ENCODE data around the gene PI4K2B. TPM values are rescaled to one million over a fixed set of nuclear protein-coding genes. Genes with fewer than 3 reads are reported as not detected.
A peak's percentile ranks its signal among the peaks of the same experiment; 100 is the strongest.

PI4K2B gene
- total RNA-seq, 1 experiment from 2014 or later, result 10.3 TPM

- no peak overlapping the region for H3K4me2 ChIP-seq (ENCODE audit: insufficient read depth, insufficient read length, low read length)
- no peaks in the 10 kb centered on the region for H3K9me3 ChIP-seq (ENCODE audit: control insufficient read depth, low read depth, low read length)
- H3K4ac ChIP-seq (ENCODE audit: low read depth, low read length), result no peak overlapping the region
- no peak overlapping the region for H3K27ac Mint-ChIP-seq
- no peak overlapping the region for H3K23ac ChIP-seq (ENCODE audit: insufficient read length, low read depth, low read length)
- H3T11ph ChIP-seq (ENCODE audit: low read length), result no peak overlapping the region
- H3K18ac ChIP-seq (ENCODE audit: insufficient read length, low read depth, low read length), result no peak overlapping the region
- H3K14ac ChIP-seq (ENCODE audit: insufficient read depth, low read length), result no peak overlapping the region
- H2BK120ac ChIP-seq (ENCODE audit: low read depth, low read length, poor library complexity, severe bottlenecking), result no peak overlapping the region
- H3K4me1 ChIP-seq (ENCODE audit: insufficient read depth, low read length), result no peaks in the 10 kb centered on the region
- no peak overlapping the region for H2AFZ ChIP-seq (ENCODE audit: low read length)
- no peak overlapping the region for H3K56ac ChIP-seq (ENCODE audit: insufficient read length, low read depth, low read length)
- H3K27me3 Mint-ChIP-seq (ENCODE audit: low read depth), result no peaks in the 10 kb centered on the region
- no peak overlapping the region for H2BK15ac ChIP-seq (ENCODE audit: low read depth, low read length)
- no CpG with 5 or more reads among the region's 10 CpGs for WGBS (ENCODE audit: extremely low coverage, insufficient read length, low lambda C conversion rate)
- H3K9ac ChIP-seq (ENCODE audit: extremely low read depth, insufficient read length, low read length), result no peak overlapping the region
- no peak overlapping the region for H4K91ac ChIP-seq (ENCODE audit: insufficient read length, low read depth, low read length)
- no peak overlapping the region for H2BK5ac ChIP-seq (ENCODE audit: insufficient read length, low read length)
- H3K36me3 Mint-ChIP-seq (ENCODE audit: insufficient read depth in 1 of 3, low read depth in 3 of 3), result peaks cover 12 to 28% (median 23%) of the 10 kb centered on the region in 3 experiments
- H2BK20ac ChIP-seq (ENCODE audit: low read depth, low read length, poor library complexity, severe bottlenecking), result no peak overlapping the region
- H3K27me3 ChIP-seq (ENCODE audit: insufficient read depth, low read length), result no peaks in the 10 kb centered on the region
- H4K8ac ChIP-seq (replicated peaks; ENCODE audit: insufficient read length, low read depth, low read length), result no peak overlapping the region
- H3K79me1 ChIP-seq (ENCODE audit: insufficient read depth, low read depth, low read length, poor library complexity, severe bottlenecking), result no peaks in the 10 kb centered on the region
- H3K79me2 ChIP-seq (ENCODE audit: insufficient read depth, low read length), result peaks cover 3% of the 10 kb centered on the region; the same call in 1 of the 2 replicates
- no peak overlapping the region for H3K4me3 Mint-ChIP-seq
- H3K23me2 ChIP-seq (ENCODE audit: insufficient read length, low read depth, low read length, poor library complexity, severe bottlenecking), result no peaks in the 10 kb centered on the region
- no peak overlapping the region for H3K27ac ChIP-seq (ENCODE audit: insufficient read length, low read depth, low read length)
- peak; percentile 41 for DNase-seq
- no peak for TF ChIP-seq CTCF (conservative IDR thresholded peaks at IDR 0.05)
- H2BK12ac ChIP-seq (ENCODE audit: insufficient read length, low read depth, low read length), result no peak overlapping the region
- H2AK5ac ChIP-seq (ENCODE audit: insufficient read length, low read length), result no peak overlapping the region
- peaks cover 21 to 24% of the 10 kb centered on the region in 2 experiments for H3K4me1 Mint-ChIP-seq
- no peaks in the 10 kb centered on the region for H4K20me1 ChIP-seq (ENCODE audit: control insufficient read depth, insufficient read depth, insufficient read length)
- H4K5ac ChIP-seq (ENCODE audit: insufficient read length, low read depth, low read length), result no peak overlapping the region
- H3K9me3 Mint-ChIP-seq, result peaks cover 12 to 14% of the 10 kb centered on the region in 2 experiments; a peak in 4 of 5 replicates
These were observed 11.3 kb downstream of the PI4K2B start for GRCh38 chr4:25245181-25245580.

Measured in H9 (cell line).